ENCODE results near the gene GPM6B. TPM values are rescaled to one million over a fixed set of nuclear protein-coding genes. Genes with fewer than 3 reads are reported as not detected.

The GPM6B gene
- total RNA-seq, result not detected
- under 1 TPM; 0.16 to 0.68 (median 0.46) TPM for polyA plus RNA-seq
- 0 to 0.26 (median 0) reads per million in 6 experiments for total RNA-seq

GRCh38 chrX:13816643-13817627, at the start of gene GPM6B:
TSS of gene GPM6B (minus strand) at chrX:13817093. CDS start at chrX:13816904, 189 bp downstream.
- Mint-ChIP-seq H3K27me3 (peaks cover 2 to 20% (median 9%) of the 10 kb centered on the region in 5 donors), H3K27ac (no peak within 1 kb of the TSS), H3K36me3 (no peaks in the 10 kb centered on the region), H3K4me1 (no peaks in the 10 kb centered on the region), H3K9me3 (no peaks in the 10 kb centered on the region), H3K4me3 (no peak within 1 kb of the TSS)
- ATAC-seq (no peak), DNase-seq (no peak)
- POLR2A ChIA-PET, result no interaction called here

DNA sequence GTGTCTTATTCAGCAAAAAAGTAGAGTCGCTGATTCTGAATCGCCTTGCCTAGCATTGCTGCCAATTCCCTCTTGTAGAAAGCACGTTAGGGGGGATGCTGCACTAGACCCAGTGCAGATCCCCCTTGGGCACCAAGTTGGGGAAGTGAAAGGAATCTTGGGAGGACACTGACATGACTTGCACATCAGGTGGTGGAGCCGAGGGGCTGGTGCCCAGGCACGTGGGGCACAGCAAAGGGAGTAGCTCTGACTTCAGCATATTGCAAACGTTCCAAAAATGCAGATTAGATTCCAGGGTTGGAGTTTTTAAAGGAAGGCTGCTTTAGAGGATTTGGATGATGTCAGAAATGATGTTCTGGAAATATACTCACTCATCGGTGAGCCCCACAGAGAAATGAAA, 47.4 kb upstream of the GPM6B start:
- Mint-ChIP-seq H3K9me3 (no peaks in the 10 kb centered on the region), H3K36me3 (no peaks in the 10 kb centered on the region), H3K4me1 (no peaks in the 10 kb centered on the region), H3K27me3 (peaks cover 0 to 7% (median 5%) of the 10 kb centered on the region in 5 donors), H3K27ac (no peak overlapping the region), H3K4me3 (no peak overlapping the region)
- POLR2A ChIA-PET, result no interaction called here
- DNase-seq (no peak), ATAC-seq (no peak)

DNA sequence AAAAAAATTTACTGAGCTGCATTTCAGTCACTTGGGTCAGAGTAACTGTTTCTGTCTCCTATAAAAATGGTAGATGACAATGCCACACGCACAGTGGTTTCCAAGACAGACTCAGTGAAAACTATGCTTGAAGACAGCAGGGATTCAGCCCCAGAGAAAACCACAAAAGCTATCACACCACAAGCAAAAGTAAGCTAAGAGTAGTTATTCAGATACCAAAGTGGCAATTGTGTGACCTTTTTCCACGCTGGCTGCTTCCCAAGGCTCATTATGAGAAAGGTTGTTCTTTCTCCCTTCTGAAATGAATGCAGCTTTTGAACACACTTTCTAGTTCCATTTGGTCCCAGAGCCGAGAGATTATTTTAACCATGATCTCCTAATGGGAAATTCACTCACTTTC, 46.4 kb upstream of the GPM6B start:
- Mint-ChIP-seq H3K27me3 (peaks cover 0 to 7% (median 4%) of the 10 kb centered on the region in 5 donors), H3K4me3 (no peak overlapping the region), H3K36me3 (no peaks in the 10 kb centered on the region), H3K27ac (no peak overlapping the region), H3K4me1 (no peaks in the 10 kb centered on the region), H3K9me3 (no peaks in the 10 kb centered on the region)
- POLR2A ChIA-PET, result no interaction called here
- DNase-seq (no peak), ATAC-seq (no peak)

- Mint-ChIP-seq H3K4me1 (peaks cover 0 to 5% (median under 1%) of the 10 kb centered on the region in 4 donors), H3K27me3 (peaks cover 1 to 10% (median 6%) of the 10 kb centered on the region in 5 donors), H3K4me3 (no peak overlapping the region), H3K9me3 (no peaks in the 10 kb centered on the region), H3K36me3 (no peaks in the 10 kb centered on the region), H3K27ac (no peak overlapping the region)
- POLR2A ChIA-PET, result no interaction called here
- DNase-seq, result no peak
- no peak for ATAC-seq
These were observed 42.8 kb upstream of the GPM6B start for GRCh38 chrX:13859724-13860123.

DNA sequence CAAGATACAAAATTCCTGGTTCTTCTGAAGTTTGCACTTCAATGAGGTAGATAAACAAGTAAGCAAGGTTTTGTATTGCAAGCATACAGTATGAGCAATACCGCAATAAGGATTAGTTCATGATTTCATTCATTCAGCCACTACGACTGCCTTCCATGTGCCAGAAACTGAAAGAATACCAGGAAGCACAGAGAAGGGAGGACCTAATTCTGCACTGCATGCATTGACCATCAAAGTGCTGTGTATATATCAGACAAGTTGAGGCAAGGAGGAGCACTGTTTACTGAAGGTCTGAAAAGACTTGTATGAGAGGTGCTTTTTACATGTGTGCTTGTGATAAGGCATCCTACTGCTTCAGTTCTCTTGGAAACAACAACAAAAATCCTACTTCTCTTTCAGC, 40.9 kb upstream of the GPM6B start:
- POLR2A ChIA-PET, result no interaction called here
- no peak overlapping the region for H3K27ac Mint-ChIP-seq

GRCh38 chrX:13855689-13856450, 39.0 kb upstream of the GPM6B start:
- POLR2A ChIA-PET, result no interaction called here
- Mint-ChIP-seq H3K36me3 (no peaks in the 10 kb centered on the region), H3K4me3 (no peak overlapping the region), H3K9me3 (peaks cover 0 to 4% (median 0%) of the 10 kb centered on the region in 9 donors), H3K4me1 (peaks cover 0 to 5% (median under 1%) of the 10 kb centered on the region in 4 donors), H3K27me3 (peaks cover 1 to 10% (median 6%) of the 10 kb centered on the region in 5 donors), H3K27ac (no peak overlapping the region)
- DNase-seq (no peak), ATAC-seq (no peak)

More for the DNA sequence above, 40.9 kb upstream of the GPM6B start:
- Mint-ChIP-seq H3K4me1 (peaks cover 0 to 5% (median under 1%) of the 10 kb centered on the region in 4 donors), H3K36me3 (no peaks in the 10 kb centered on the region), H3K4me3 (no peak overlapping the region), H3K9me3 (no peaks in the 10 kb centered on the region), H3K27me3 (peaks cover 1 to 10% (median 6%) of the 10 kb centered on the region in 5 donors)
- no peak for ATAC-seq
- DNase-seq, result no peak

GRCh38 chrX:13854003-13854402, 37.1 kb upstream of the GPM6B start:
- ATAC-seq (no peak), DNase-seq (no peak)
- Mint-ChIP-seq H3K9me3 (peaks cover 0 to 4% (median 0%) of the 10 kb centered on the region in 9 donors), H3K4me1 (peaks cover 0 to 5% (median under 1%) of the 10 kb centered on the region in 4 donors), H3K36me3 (peaks cover 0 to 4% (median 0%) of the 10 kb centered on the region in 3 donors), H3K27ac (no peak overlapping the region), H3K27me3 (peaks cover 0 to 11% (median 2%) of the 10 kb centered on the region in 5 donors), H3K4me3 (no peak overlapping the region)
- POLR2A ChIA-PET, result no interaction called here

DNA sequence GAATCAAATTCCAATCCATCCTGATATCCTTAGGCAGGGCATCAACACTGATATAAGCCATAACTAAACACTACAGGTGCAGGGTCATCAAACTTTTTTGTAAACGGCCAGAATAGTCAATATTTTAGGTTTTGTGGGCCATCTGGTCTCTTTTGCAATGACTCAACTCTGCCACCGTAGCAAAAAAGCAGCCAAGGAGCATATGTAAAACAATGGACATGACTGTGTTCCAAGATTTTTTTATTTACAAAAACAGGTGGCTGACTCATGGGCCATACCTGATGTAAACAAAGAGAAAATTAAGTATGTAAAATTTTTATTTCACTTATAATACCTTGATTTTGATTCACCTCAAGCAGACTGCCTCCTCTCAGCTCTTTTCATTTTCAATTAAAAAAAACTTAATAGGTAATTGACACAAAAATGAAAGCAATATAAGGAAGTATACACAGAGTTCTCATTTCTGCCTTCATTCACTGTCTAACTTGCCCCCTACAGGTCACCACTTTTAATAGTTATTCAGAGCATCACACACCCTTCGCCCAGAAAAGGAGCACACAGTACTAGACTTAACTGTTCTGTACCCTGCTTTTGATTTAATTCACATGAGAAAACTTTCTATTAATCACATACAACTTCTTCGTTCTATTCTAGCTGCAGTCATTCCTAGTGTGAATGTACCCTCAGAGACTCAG, 35.3 kb upstream of the GPM6B start:
- Mint-ChIP-seq H3K9me3 (peaks cover 0 to 4% (median 0%) of the 10 kb centered on the region in 9 donors), H3K27ac (no peak overlapping the region), H3K36me3 (peaks cover 0 to 4% (median 0%) of the 10 kb centered on the region in 3 donors), H3K4me1 (peaks cover 0 to 5% (median under 1%) of the 10 kb centered on the region in 4 donors), H3K27me3 (peaks cover 0 to 8% (median 5%) of the 10 kb centered on the region in 5 donors), H3K4me3 (no peak overlapping the region)
- ATAC-seq (no peak), DNase-seq (no peak)
- POLR2A ChIA-PET, result no interaction called here

GRCh38 chrX:13845721-13846378, 29.0 kb upstream of the GPM6B start:
- POLR2A ChIA-PET, result no interaction called here
- peaks cover 0 to 4% (median 0%) of the 10 kb centered on the region in 3 donors for H3K36me3 Mint-ChIP-seq
- H3K4me1 Mint-ChIP-seq, result no peaks in the 10 kb centered on the region
- H3K9me3 Mint-ChIP-seq, result peaks cover 0 to 5% (median 0%) of the 10 kb centered on the region in 9 donors
- peaks cover 0 to 10% (median 3%) of the 10 kb centered on the region in 5 donors for H3K27me3 Mint-ChIP-seq
- no peak overlapping the region for H3K27ac Mint-ChIP-seq
- H3K4me3 Mint-ChIP-seq, result no peak overlapping the region
- ATAC-seq (no peak), DNase-seq (no peak)

DNA sequence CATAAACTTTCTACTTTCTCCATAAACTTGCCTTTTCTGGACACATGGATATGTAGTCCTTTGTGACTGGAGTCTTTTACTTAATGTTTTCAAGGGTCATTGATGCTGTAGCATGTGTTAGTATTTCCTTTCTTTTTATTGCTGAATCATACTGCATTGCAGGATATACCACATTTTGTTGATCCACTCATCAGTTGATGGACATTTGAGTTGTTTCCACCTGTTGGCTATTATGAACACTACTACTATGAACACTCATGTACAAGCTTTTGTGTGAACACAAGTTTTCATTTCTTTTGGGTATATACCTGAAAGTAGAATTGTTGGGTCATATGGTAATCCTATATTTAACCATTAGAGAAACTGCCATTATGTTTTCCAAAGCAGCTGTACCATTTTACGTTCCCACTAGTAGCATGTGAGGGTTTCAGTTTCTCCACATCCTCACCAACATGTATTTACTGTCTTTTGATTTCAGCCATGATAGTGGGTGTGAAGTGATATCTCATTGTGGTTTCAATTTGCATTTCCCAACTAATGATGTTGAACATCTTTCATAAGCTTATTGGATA, 26.3 kb upstream of the GPM6B start:
- no peaks in the 10 kb centered on the region for H3K4me1 Mint-ChIP-seq
- DNase-seq, result no peak
- H3K36me3 Mint-ChIP-seq, result no peaks in the 10 kb centered on the region
- POLR2A ChIA-PET, result no interaction called here
- H3K27me3 Mint-ChIP-seq, result peaks cover 0 to 8% (median 3%) of the 10 kb centered on the region in 5 donors
- no peak overlapping the region for H3K27ac Mint-ChIP-seq
- no peak overlapping the region for H3K4me3 Mint-ChIP-seq
- H3K9me3 Mint-ChIP-seq, result peaks cover 0 to 5% (median 0%) of the 10 kb centered on the region in 9 donors
- no peak for ATAC-seq

DNA sequence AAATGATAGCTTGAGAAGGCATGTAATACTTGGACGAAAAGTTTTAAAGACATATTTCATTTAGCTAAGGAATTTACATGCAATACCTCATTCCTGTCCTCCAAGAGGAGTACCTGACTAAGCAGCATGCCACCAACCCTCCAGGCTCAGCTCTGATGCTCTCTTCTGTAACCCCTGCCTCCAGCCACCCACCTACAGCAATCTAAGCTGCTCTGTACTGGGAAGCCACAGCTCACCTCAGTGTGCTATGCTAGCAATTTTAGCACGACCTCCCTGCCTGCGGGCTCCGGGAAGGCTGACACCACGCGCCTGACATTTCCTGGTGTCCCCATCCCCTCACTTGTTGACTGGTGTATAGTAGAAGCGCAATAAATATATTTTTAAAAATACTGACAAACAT, 23.2 kb upstream of the GPM6B start:
- H3K9me3 Mint-ChIP-seq, result peaks cover 0 to 5% (median 0%) of the 10 kb centered on the region in 9 donors
- DNase-seq (no peak), ATAC-seq (no peak)
- H3K27ac Mint-ChIP-seq, result no peak overlapping the region
- peaks cover 0 to 4% (median 0%) of the 10 kb centered on the region in 5 donors for H3K27me3 Mint-ChIP-seq
- no peak overlapping the region for H3K4me3 Mint-ChIP-seq
- POLR2A ChIA-PET, result no interaction called here
- no peaks in the 10 kb centered on the region for H3K36me3 Mint-ChIP-seq
- no peaks in the 10 kb centered on the region for H3K4me1 Mint-ChIP-seq

All from naive thymus-derived CD8-positive, alpha-beta T cell (primary cell).